Stimulated activated CD8-positive, alpha-beta memory T cell treated with anti-CD3 and anti-CD28 coated beads, Interleukin-15, amount 100 ng/mL, for 1 hour (primary cell): ENCODE measurements around the gene DENND10.
"Not testable (repeated sequence)": the region's sequence is repeated elsewhere in the genome, so short reads cannot be mapped to it uniquely, and the experiment has no call there.

Experiments
- DNase-seq: peaks from one replicate; pipeline ENCODE4 v3.0.0-alpha.2; 2020; ENCODE audit warnings: low read depth

The DENND10 gene

GRCh38 chr10:119167041-119167440 is 63.1 kb downstream of the DENND10 start:
- DNase-seq, result no peak

- no peak for DNase-seq
These were observed 70.2 kb downstream of the DENND10 start for GRCh38 chr10:119174109-119174508.

- no peak for DNase-seq
These were observed 72.3 kb downstream of the DENND10 start for GRCh38 chr10:119176166-119176565.

GRCh38 chr10:119177708-119178371 is 73.9 kb downstream of the DENND10 start:
- DNase-seq, result no peak

- DNase-seq, result peak; percentile 87
These were observed 74.6 kb downstream of the DENND10 start, which contains the start of gene PRDX3 for GRCh38 chr10:119178372-119179119. Gene PRDX3 (minus strand): TSS chr10:119178812. CDS start chr10:119178790, 22 bp downstream.

GRCh38 chr10:119180850-119181400 is 77.0 kb downstream of the DENND10 start:
- DNase-seq, result not testable (repeated sequence)

- no peak for DNase-seq
These were observed 79.9 kb downstream of the DENND10 start for GRCh38 chr10:119183664-119184412.
